Measurements from ENCODE around the gene ZNF730.
"Not testable (repeated sequence)": the region's sequence is repeated elsewhere in the genome, so short reads cannot be mapped to it uniquely, and the experiment has no call there.

DNA sequence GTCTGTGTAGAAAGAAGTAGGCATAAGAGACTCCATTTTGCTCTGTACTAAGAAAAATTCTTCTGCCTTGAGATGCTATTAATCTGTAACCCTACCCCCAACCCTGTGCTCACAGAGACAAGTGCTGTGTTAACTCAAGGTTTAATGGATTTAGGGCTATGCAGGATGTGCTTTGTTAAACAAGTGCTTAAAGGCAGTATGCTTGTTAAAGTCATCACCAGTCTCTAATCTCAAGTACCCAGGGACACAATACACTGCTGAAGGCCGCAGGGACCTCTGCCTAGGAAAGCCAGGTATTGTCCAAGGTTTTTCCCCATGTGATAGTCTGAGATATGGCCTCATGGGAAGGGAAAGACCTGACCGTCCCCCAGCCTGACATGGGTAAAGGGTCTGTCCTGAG lies 39.0 kb upstream of the ZNF730 start:
- TF ChIP-seq EZH2phosphoT487 (IDR thresholded peaks at IDR 0.05; ENCODE audit: borderline replicate concordance, low read length): not testable (repeated sequence)
- TF ChIP-seq, protein P1, sequence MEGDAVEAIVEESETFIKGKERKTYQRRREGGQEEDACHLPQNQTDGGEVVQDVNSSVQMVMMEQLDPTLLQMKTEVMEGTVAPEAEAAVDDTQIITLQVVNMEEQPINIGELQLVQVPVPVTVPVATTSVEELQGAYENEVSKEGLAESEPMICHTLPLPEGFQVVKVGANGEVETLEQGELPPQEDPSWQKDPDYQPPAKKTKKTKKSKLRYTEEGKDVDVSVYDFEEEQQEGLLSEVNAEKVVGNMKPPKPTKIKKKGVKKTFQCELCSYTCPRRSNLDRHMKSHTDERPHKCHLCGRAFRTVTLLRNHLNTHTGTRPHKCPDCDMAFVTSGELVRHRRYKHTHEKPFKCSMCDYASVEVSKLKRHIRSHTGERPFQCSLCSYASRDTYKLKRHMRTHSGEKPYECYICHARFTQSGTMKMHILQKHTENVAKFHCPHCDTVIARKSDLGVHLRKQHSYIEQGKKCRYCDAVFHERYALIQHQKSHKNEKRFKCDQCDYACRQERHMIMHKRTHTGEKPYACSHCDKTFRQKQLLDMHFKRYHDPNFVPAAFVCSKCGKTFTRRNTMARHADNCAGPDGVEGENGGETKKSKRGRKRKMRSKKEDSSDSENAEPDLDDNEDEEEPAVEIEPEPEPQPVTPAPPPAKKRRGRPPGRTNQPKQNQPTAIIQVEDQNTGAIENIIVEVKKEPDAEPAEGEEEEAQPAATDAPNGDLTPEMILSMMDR (IDR thresholded peaks at IDR 0.05; ENCODE audit: low read depth, low read length, poor library complexity, severe bottlenecking): not testable (repeated sequence)

Data from DOHH2 (cell line).